Activated CD4-positive, alpha-beta T cell treated with anti-CD3 and anti-CD28 coated beads for 36 hours (primary cell): ENCODE results near the gene PI4KB. TPM values are rescaled to one million over a fixed set of nuclear protein-coding genes. Genes with fewer than 3 reads are reported as not detected.

ENCODE experiments used
- ATAC-seq: fragments of 200-7000 bp; cut with Tn5 transposase; one replicate; pipeline ENCODE4 v1.10.0; 2021; ENCODE audit warnings: mild to moderate bottlenecking, moderate library complexity
- CTCF ChIA-PET: fragments of 350-600 bp; sonication (Branson Sonifier 250); formaldehyde crosslinking; loops from one replicate; lab custom pipeline; 2021; ENCODE audit warnings: antibody characterized with exemption; lab: Charles Lee
- POLR2A ChIA-PET: fragments of 350-600 bp; sonication (Branson Sonifier 250); formaldehyde crosslinking; loops from one replicate; lab custom pipeline; 2021; ENCODE audit warnings: antibody characterized with exemption, inconsistent platforms; lab: Charles Lee
- DNase-seq: peaks from one replicate; pipeline ENCODE4 v3.0.0-alpha.2; 2020
- H3K27ac Mint-ChIP-seq: one replicate; pipeline ENCODE4 v1.8.0; 2021; ENCODE audit warnings: mixed read lengths
- H3K27me3 Mint-ChIP-seq: one replicate; pipeline ENCODE4 v1.8.0; 2021; ENCODE audit warnings: mixed read lengths
- H3K36me3 Mint-ChIP-seq: one replicate; pipeline ENCODE4 v1.8.0; 2021; ENCODE audit warnings: low read depth, mixed read lengths
- H3K4me1 Mint-ChIP-seq: one replicate; pipeline ENCODE4 v1.8.0; 2021; ENCODE audit warnings: mixed read lengths
- H3K4me3 Mint-ChIP-seq: one replicate; pipeline ENCODE4 v1.8.0; 2021; ENCODE audit warnings: mild to moderate bottlenecking, moderate library complexity, mixed read lengths
- H3K9me3 Mint-ChIP-seq: one replicate; pipeline ENCODE4 v1.8.0; 2021; ENCODE audit warnings: low read depth, mixed read lengths
- intact Hi-C, 2 experiments: fragments of 100-400 bp; cut with DNase I in 1 of 2; cut with micrococcal nuclease in 1 of 2; formaldehyde crosslinking; loops; one replicate each; pipeline versions ENCODE4 v1.14.2 to v1.15.1; 2022 to 2024; cut with DNase I, micrococcal nuclease
- total RNA-seq, 2 experiments: library from RNA; stranded (reverse); gene quantifications; one replicate each; pipeline ENCODE4 v1.2.3, GENCODE V29; 2021

Gene PI4KB
- total RNA-seq, 2 experiments from 2014 or later: 53.0 to 54.5 TPM

DNA sequence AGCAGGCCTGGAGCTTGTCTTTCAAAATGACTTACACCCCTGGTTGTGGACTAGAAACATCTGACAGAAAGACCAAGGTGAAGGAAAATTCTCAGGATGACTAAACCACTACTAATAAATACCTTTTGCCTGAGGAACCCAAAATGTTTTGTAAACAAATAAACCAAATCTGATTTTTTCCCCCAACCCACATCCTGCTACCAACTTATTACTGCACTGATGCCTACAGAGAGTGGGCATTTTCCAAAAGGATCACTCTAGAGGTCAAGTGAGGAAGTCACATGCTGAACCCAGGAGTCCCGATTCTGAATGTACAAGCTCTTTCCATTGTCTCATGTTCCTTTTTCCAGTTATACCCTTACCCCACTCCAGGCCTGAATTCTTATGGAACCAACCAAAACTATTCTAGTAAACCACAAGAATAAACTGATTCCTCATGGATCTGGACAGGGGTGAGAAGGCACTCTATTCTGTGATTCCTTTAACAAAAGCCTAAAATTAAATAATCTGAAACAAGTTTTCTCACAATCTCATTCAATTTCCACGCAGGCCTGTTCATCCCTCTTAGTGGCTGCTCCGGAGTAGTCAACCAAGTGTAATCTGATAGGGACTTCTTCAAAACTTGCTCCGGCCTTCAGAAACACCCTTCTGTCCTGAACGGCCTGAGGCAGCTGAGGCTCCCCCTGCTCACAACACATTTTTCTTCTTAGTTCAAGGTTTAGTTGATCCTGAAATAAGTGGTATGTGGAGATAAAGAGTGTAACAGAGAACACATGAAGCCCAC lies 1.4 kb downstream of the PI4KB start:
- Mint-ChIP-seq H3K27me3 (no peaks in the 10 kb centered on the region), H3K36me3 (peaks cover 30% of the 10 kb centered on the region), H3K4me1 (peaks cover 38% of the 10 kb centered on the region), H3K9me3 (no peaks in the 10 kb centered on the region), H3K27ac (peak overlapping the region; percentile 90), H3K4me3 (peak overlapping the region; percentile 92)
- POLR2A ChIA-PET: interaction anchor here (1.1 to 3.1 kb wide), 2 partner anchors 10 to 13 kb away, joined by 3 to 29 read pairs; no protein-coding TSS in a partner anchor
- no peak for DNase-seq
- CTCF ChIA-PET: interaction anchor here (0.6 to 8.5 kb wide), 9 partner anchors 13 to 354 kb away, joined by 3 to 80 read pairs (median 3); no protein-coding TSS in a partner anchor
- intact Hi-C loops: loop anchor here (2.0 to 5.0 kb wide), 4 partner anchors 129 to 764 kb away; partner anchors contain the start of genes C2CD4D (in 1 of the 2), MRPL9 (in 1 of the 2) and PIP5K1A (in 1 of the 2)
- no peak for ATAC-seq

DNA sequence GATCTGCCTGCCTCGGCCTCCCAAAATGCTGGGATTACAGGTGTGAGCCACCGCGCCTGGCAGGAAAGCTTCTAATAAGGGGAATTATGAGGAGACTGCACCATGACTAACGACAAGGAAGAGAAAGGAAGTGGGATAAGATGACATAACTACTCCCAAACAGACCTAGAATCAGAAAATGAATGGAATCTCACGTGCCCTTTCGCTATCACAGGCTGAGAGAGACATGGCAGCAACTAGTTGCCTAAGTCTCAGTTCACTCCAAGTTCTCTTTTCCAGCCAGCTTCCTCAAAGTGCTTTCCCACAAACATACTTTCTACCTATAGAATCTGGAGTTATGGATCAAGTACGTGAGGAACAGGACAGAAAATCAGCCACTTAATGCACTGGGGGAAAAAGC lies 2.0 kb downstream of the PI4KB start:
- intact Hi-C loops: loop anchor here (5.0 kb wide), 3 partner anchors 128 to 763 kb away; partner anchors contain the start of genes C2CD4D (in 1 of the 2) and PIP5K1A (in 1 of the 2)
- DNase-seq (no peak), ATAC-seq (no peak)
- H3K27ac Mint-ChIP-seq: peak overlapping the region; percentile 90
- H3K36me3 Mint-ChIP-seq: peaks cover 33% of the 10 kb centered on the region
- no peaks in the 10 kb centered on the region for H3K27me3 Mint-ChIP-seq
- ChIA-PET CTCF (interaction anchor here (0.6 to 8.5 kb wide), 7 partner anchors 12 to 355 kb away, joined by 3 to 80 read pairs (median 5); no protein-coding TSS in a partner anchor), POLR2A (interaction anchor here (1.1 to 3.1 kb wide), 2 partner anchors 9 to 13 kb away, joined by 3 to 29 read pairs; no protein-coding TSS in a partner anchor)
- H3K4me1 Mint-ChIP-seq: peaks cover 41% of the 10 kb centered on the region
- H3K4me3 Mint-ChIP-seq: peak overlapping the region; percentile 92
- no peaks in the 10 kb centered on the region for H3K9me3 Mint-ChIP-seq

DNA sequence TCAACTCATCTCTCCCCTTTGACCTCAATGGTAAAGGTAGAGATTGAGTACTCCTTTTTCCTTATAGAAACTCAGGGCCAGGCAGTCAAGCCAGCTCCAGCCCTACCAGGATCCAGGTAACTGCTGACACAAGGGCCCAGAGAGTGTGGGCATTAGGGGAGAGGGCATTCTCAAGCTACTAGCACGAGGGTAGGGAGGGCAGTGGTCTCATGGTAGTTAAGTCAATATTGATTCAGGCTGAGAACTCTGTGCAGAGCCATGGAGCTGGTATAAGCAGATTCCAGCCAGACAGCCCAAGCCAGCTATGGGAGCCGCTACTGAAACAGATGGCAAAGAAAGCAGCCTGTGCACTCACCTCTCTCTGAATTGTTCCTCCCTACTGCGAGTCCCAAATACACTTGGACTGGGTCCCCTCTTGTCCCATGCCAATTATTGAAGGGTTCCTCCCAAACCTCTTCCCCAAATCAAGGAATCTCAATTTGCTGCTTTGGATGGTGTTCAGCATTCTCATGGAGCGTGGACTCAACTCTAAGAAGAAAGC lies 2.8 kb downstream of the PI4KB start:
- intact Hi-C loops: no loop called here
- DNase-seq (no peak), ATAC-seq (no peak)
- Mint-ChIP-seq H3K27me3 (no peaks in the 10 kb centered on the region), H3K4me3 (no peak overlapping the region), H3K9me3 (no peaks in the 10 kb centered on the region), H3K27ac (no peak overlapping the region), H3K4me1 (peaks cover 41% of the 10 kb centered on the region), H3K36me3 (peaks cover 36% of the 10 kb centered on the region)
- CTCF ChIA-PET: interaction anchor here (0.7 to 8.5 kb wide), 6 partner anchors 11 to 73 kb away, joined by 3 to 76 read pairs (median 3); no protein-coding TSS in a partner anchor
- POLR2A ChIA-PET: interaction anchor here (1.6 kb wide), 1 partner anchor 13 kb away, joined by 6 read pairs; no protein-coding TSS in a partner anchor

DNA sequence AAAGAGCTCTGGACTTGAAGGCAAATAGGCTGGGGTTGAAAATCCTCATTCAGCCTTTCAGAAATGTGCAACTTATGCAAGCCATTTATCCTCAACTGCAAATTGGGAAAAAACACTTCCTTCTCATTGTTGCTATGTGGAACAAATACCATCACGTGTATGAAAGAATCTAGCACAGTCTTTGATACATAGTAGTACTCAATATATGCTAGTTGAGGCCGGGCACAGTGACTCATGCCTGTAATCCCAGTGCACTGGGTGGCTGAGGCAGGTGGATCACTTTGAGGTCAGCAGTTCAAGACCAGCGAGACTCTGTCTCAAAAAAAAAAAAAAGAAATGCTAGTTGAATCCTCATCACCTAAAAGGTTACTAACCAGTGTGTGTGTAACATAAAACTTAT lies 8.2 kb downstream of the PI4KB start:
- H3K36me3 Mint-ChIP-seq: peaks cover 44% of the 10 kb centered on the region
- CTCF ChIA-PET: interaction anchor here (1.0 to 1.6 kb wide), 2 partner anchors 11 to 18 kb away, joined by 3 to 7 read pairs; no protein-coding TSS in a partner anchor

DNA sequence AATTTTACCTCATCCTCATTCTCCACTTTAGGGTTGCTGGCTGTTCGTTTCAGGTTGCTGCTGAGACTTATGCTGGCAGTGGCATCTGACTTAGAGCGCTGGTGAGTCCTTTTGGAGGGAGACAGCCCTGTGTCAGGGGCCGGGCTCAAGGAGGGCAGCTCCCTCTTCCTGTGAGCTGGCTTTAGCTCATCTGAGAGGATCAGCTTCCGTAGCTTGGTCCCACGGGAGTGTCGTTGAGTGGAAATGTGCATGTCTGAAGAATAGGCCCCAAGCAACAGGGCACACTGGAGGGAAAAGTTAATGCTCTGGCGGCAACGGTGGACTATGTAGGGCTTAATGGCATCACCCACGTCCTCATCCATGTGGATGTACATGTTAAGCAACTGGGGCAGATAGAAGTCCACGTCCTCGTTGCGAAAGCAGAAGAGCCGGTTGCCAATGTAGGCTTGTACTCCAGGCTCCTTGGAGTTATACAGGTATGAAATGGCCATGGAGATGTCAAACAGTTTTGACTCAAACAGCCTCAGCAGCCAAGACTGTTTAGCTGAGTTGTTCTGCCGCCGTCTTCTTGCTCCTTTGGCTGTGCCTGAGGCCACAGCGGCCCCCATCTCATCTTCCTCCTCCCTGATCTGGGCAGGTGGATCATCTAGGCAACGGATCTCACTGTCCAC lies 11.5 kb downstream of the PI4KB start:
- no peak for ATAC-seq
- Mint-ChIP-seq H3K4me1 (peaks cover 42% of the 10 kb centered on the region), H3K9me3 (no peaks in the 10 kb centered on the region), H3K36me3 (peaks cover 52% of the 10 kb centered on the region), H3K27ac (peak overlapping the region; percentile 6), H3K27me3 (no peaks in the 10 kb centered on the region), H3K4me3 (no peak overlapping the region)
- ChIA-PET CTCF (interaction anchor here (0.8 to 7.1 kb wide), 3 partner anchors 9 to 25 kb away, joined by 4 to 76 read pairs (median 7); partner anchors contain the start of gene PI4KB), POLR2A (interaction anchor here (0.6 to 1.0 kb wide), 3 partner anchors 10 to 244 kb away, joined by 3 read pairs; partner anchors contain the start of gene PI4KB)
- DNase-seq: no peak
- intact Hi-C loops: no loop called here

More for the DNA sequence above, 8.2 kb downstream of the PI4KB start:
- Mint-ChIP-seq H3K4me1 (peaks cover 25% of the 10 kb centered on the region), H3K27me3 (no peaks in the 10 kb centered on the region), H3K4me3 (no peak overlapping the region), H3K9me3 (no peaks in the 10 kb centered on the region), H3K27ac (no peak overlapping the region)
- intact Hi-C loops: no loop called here
- ATAC-seq (peak; percentile 47), DNase-seq (peak; percentile 26)
- POLR2A ChIA-PET: interaction anchor here (0.6 kb wide), 1 partner anchor 38 kb away, joined by 3 read pairs; no protein-coding TSS in a partner anchor

DNA sequence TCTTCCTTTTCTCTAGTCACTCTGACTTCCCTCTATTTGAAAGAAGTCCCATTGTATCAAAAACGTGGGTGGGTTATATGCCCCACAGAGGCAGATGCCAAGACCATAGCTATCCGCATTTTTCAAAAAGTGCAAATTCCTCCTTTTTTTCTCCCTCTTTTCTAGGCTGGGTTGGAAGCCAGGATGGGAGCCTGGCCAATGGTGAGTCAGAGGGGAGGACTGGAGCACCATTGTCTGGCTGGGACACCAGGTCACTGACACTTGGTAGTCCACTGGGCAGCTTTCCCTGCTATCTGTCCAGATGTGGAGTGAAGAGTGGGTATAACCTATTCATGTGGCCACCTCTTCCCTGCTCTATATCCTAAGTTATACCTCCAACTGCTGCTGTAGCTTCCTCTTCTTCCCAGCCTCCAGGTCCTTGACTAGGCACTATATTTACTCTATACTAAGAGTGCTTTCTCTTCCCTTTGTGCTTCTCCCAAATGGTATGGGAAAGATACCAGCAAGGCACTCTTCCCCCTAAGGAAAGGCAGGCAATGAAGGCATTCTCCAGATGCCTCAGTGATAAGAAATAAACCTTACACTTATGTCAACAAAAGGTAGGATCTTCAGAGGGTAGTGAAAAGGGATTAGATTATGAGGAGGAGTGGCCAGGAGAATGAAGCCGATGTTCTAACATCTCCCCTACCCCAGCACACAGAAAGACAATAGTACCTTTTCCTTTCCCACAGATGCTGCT lies 12.9 kb downstream of the PI4KB start:
- intact Hi-C loops: no loop called here
- no peak overlapping the region for H3K4me3 Mint-ChIP-seq
- no peak for DNase-seq
- ChIA-PET POLR2A (interaction anchor here (0.6 to 3.4 kb wide), 3 partner anchors 8 to 14 kb away, joined by 4 to 29 read pairs (median 8); partner anchors contain the start of gene PI4KB), CTCF (interaction anchor here (0.5 to 7.1 kb wide), 11 partner anchors 10 to 183 kb away, joined by 3 to 76 read pairs (median 4); partner anchors contain the start of genes PI4KB and ZNF687)
- ATAC-seq: no peak
- peaks cover 41% of the 10 kb centered on the region for H3K4me1 Mint-ChIP-seq
- no peaks in the 10 kb centered on the region for H3K9me3 Mint-ChIP-seq
- peaks cover 47% of the 10 kb centered on the region for H3K36me3 Mint-ChIP-seq
- peak overlapping the region; percentile 21 for H3K27ac Mint-ChIP-seq
- H3K27me3 Mint-ChIP-seq: no peaks in the 10 kb centered on the region

DNA sequence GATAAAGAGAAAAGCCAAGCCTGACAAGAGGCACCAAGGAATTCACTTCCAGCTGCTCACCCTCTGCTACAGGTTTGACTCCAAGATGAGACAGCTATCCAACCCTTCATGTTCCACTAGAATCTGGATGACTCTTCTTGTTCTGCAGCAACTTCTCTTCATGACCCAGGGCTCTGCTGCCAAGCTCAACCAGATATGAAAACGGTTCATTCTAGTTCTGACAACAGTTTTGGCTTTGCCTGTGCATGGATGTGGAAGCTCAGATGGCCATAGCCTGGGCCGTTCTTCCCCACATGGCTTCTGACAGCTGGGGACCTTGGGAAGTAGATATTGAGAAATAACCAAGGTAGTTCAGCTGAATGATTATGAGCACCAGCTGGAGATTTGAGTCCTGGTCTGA lies 13.7 kb downstream of the PI4KB start:
- Mint-ChIP-seq H3K27me3 (no peaks in the 10 kb centered on the region), H3K4me3 (no peak overlapping the region), H3K36me3 (peaks cover 42% of the 10 kb centered on the region), H3K4me1 (peaks cover 41% of the 10 kb centered on the region), H3K9me3 (no peaks in the 10 kb centered on the region), H3K27ac (peak overlapping the region; percentile 99)
- DNase-seq (no peak), ATAC-seq (no peak)
- CTCF ChIA-PET: interaction anchor here (0.6 to 7.1 kb wide), 9 partner anchors 11 to 182 kb away, joined by 3 to 76 read pairs (median 4); partner anchors contain the start of genes PI4KB and PSMD4
- POLR2A ChIA-PET: interaction anchor here (0.6 to 3.4 kb wide), 3 partner anchors 8 to 13 kb away, joined by 4 to 29 read pairs (median 8); partner anchors contain the start of gene PI4KB
- intact Hi-C loops: no loop called here

DNA sequence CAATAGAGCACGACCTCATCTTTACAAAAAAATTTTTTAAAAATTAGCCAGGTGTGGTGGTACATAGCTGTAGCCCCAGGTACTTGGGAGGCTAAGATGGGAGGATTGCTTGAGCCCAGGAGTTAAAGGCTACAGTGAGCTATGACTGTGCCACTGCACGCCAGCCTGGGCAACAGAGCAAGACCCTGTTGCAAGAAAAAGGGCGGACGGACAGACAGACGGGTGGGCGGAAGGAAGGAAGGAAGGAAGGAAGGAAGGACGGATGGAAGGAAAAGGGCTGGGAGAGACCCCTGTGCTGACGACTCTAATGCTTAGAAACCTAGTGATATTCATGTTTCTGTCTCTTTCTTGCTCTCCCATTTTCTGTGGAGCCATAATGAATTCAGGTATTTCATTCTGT lies 14.4 kb downstream of the PI4KB start:
- intact Hi-C loops: no loop called here
- DNase-seq (no peak), ATAC-seq (no peak)
- Mint-ChIP-seq H3K9me3 (no peaks in the 10 kb centered on the region), H3K4me1 (peaks cover 41% of the 10 kb centered on the region), H3K36me3 (peaks cover 45% of the 10 kb centered on the region), H3K27ac (peak overlapping the region; percentile 99), H3K4me3 (no peak overlapping the region), H3K27me3 (no peaks in the 10 kb centered on the region)
- POLR2A ChIA-PET: interaction anchor here (0.6 to 3.4 kb wide), 3 partner anchors 9 to 217 kb away, joined by 3 to 29 read pairs (median 4); partner anchors contain the start of gene PI4KB
- CTCF ChIA-PET: interaction anchor here (0.6 to 7.1 kb wide), 8 partner anchors 11 to 88 kb away, joined by 3 to 76 read pairs (median 4); partner anchors contain the start of genes PI4KB and PSMD4

DNA sequence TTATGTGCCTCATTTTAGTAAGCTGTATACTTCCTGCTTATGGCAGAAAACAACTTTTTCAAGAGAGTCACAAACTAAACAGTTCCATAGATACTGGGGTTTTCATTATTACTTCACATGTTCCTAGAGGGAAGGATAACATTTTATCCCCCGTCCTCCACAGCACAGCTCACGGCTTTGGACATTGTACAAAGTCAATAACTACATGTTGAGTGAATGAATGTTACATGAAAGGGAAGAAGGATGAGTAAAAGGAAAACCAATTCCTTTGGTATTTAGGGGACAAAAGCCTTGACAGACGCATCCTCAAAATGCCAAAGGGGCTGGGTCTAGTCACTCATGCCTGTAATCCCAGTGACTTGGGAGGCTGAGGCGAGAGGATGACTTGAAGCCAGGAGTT lies 14.8 kb downstream of the PI4KB start:
- Mint-ChIP-seq H3K9me3 (no peaks in the 10 kb centered on the region), H3K4me1 (peaks cover 41% of the 10 kb centered on the region), H3K36me3 (peaks cover 45% of the 10 kb centered on the region), H3K4me3 (peak overlapping the region; percentile 13), H3K27me3 (no peaks in the 10 kb centered on the region), H3K27ac (peak overlapping the region; percentile 99)
- no peak for DNase-seq
- intact Hi-C loops: no loop called here
- no peak for ATAC-seq
- CTCF ChIA-PET: interaction anchor here (0.6 to 7.1 kb wide), 13 partner anchors 11 to 494 kb away, joined by 3 to 76 read pairs (median 3); partner anchors contain the start of genes PI4KB and RFX5
- POLR2A ChIA-PET: interaction anchor here (0.6 to 3.4 kb wide), 6 partner anchors 8 to 364 kb away, joined by 3 to 29 read pairs (median 8); partner anchors contain the start of genes PI4KB and ZNF687
